HG03108 (cell line): ENCODE results near the gene RCHY1.
"Not testable (repeated sequence)": the region's sequence is repeated elsewhere in the genome, so short reads cannot be mapped to it uniquely, and the experiment has no call there.

Experiments used
- ATAC-seq: cut with Tn5 transposase; IDR thresholded peaks from one replicate; pipeline ENCODE4 v1.9.1; 2021; ENCODE audit warnings: moderate library complexity; ENCODE audit not compliant: unreplicated experiment

Gene RCHY1

GRCh38 chr4:75519452-75519851 is 5.2 kb upstream of the RCHY1 start:
- ATAC-seq = not testable (repeated sequence)

DNA sequence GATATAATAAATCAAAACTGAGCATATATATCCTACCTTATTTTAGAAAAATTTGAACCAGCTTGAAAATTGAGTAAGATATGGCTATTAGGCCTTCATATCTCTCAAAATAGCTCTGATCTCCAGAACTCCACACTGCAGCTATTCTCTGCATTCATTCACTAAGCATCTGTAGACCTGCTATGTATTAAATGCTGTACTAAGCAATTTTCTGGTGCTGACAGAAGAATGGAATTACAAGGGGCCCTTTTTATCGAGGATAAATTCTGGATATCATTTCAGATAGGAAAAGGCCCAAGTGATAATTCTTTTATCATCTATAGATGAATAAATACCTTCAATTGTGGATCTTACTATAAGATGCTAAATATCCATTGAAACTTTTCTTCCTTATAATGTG is 1.9 kb upstream of the RCHY1 start:
- ATAC-seq = no peak

- ATAC-seq = no peak
Observed at GRCh38 chr4:75514949-75515612, 878 bp upstream of the RCHY1 start.

GRCh38 chr4:75513526-75514130 is 575 bp downstream of the RCHY1 start:
- no peak for ATAC-seq

GRCh38 chr4:75512386-75513211 is 1.6 kb downstream of the RCHY1 start:
- ATAC-seq = no peak

GRCh38 chr4:75511841-75512240 is 2.4 kb downstream of the RCHY1 start:
- ATAC-seq = no peak

GRCh38 chr4:75509592-75509991 is 4.6 kb downstream of the RCHY1 start:
- ATAC-seq = not testable (repeated sequence)

DNA sequence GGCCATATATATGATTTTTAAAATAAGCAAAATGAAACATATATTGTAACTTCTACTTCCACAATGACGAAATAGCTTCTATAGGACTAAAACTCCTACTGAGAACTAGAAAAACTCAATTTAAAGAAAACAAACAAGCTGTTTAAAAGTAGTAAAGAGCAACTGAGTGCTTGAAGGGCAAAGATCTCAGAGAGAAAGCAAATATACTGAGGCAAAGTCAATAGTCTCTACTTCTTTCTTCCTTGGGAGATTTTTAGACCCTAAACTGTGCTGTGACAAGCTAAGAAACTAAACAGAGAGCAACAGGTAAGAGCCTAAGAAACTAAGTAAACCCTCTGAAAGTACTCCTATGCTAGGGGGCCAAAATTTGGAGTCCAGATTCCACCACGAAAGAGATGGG is 8.6 kb downstream of the RCHY1 start:
- no peak for ATAC-seq

- ATAC-seq = no peak
Observed at GRCh38 chr4:75502671-75503070, 11.5 kb downstream of the RCHY1 start.

DNA sequence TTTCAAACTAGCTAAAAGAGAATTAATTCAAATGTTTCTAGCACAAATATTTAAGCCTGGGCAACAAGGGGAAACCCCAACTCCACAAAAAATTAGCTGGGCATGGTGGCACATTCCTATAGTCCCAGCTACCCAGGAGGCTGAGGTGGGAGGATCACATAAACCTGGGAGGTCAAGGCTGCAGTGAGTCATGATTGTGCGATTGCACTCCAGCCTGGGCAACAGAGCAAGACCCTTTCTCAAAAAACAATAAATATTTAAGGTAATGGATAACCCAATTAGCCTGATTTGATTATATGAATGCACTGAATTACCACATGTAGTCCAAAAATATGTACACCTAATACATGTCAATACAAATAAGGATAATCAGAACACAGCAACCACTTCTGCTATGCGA is 14.3 kb downstream of the RCHY1 start:
- no peak for ATAC-seq

- ATAC-seq = no peak
Observed at GRCh38 chr4:75498041-75498440, 16.2 kb downstream of the RCHY1 start.

GRCh38 chr4:75497133-75497532 is 17.1 kb downstream of the RCHY1 start:
- ATAC-seq = no peak

DNA sequence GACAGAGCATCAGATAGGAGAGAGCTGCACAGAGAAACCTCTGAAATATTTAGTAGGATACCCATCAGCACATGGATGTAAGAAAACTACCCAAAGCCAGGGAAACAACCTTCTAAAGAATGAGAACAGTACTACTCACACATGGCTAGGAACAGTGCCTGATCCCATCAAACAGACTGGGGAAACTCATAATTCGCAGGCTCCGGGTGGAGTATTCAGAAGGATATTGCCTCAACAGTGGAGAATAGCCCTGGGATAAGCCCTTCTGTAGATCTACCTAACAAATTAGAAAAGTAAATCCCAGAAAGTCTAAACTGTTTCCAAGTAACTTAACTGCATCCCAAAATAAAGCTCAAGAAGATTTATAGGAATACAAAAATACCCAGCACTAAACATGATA is 17.8 kb downstream of the RCHY1 start:
- no peak for ATAC-seq

DNA sequence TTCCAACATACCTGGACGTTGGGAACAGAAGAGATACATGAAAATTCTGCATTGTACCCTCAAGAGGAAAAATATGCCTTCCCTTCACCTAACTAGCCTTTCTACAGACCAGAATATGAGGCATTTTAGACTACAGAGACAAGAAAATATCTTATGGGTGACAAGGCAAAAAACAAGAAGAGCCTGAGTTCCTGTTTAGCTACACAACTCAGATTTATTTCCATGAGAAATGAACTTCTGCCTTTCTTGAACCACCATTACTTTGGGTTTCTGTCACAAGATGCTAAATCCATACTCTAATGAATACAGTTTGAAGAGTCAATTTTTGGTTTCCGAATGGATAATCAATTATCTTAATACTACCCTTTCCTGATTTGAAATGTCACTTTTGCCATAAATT is 18.7 kb downstream of the RCHY1 start:
- ATAC-seq = no peak

- no peak for ATAC-seq
Observed at GRCh38 chr4:75494563-75494962, 19.6 kb downstream of the RCHY1 start.

GRCh38 chr4:75490155-75490554 is 24.0 kb downstream of the RCHY1 start:
- ATAC-seq = no peak

DNA sequence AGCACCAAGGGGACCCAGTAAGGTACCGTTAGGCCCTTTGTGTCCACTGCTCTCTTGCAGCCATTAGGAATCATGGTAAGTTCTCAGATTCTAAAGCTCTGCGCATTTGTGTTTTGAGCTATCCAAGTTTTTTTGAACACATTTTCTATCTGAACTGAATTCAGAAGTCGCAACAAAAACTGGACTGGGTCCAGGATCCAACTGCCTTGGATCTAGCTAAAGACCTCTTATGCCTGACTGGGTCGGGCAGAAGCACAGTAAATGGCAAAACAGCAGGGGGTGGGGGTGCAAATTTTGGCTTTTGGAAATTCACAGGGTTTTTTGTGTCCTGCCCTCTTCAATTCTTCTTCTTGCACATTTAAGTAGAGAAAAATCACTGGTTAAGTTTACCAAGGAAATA is 30.0 kb downstream of the RCHY1 start:
- no peak for ATAC-seq

GRCh38 chr4:75477201-75477600 is 37.0 kb downstream of the RCHY1 start:
- no peak for ATAC-seq

- no peak for ATAC-seq
Observed at GRCh38 chr4:75470738-75471137, 43.5 kb downstream of the RCHY1 start.

GRCh38 chr4:75469896-75470295 is 44.3 kb downstream of the RCHY1 start:
- no peak for ATAC-seq

DNA sequence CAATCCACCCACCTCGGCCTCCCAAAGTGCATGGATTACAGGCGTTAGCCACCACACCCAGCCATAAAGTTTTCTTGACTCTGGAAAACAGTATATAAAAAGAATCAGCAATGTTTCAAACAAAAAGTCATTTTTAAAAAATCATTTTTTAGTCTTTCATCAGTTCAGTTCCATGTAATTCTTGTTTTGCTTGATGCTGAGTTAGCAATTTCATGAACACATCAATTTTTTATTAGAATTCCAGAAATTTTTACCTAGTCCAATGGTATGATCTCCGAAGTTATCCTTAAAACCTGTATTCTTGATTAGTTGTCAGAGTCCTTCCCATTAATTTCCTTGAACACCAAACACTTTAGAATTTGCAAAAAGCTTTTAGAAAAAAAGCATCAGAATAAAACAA is 56.8 kb downstream of the RCHY1 start:
- ATAC-seq = no peak

GRCh38 chr4:75434105-75434504 is 80.1 kb downstream of the RCHY1 start:
- no peak for ATAC-seq
